IMR-90 (cell line): ENCODE measurements around the gene RELL1. TPM values are rescaled to one million over a fixed set of nuclear protein-coding genes. Genes with fewer than 3 reads are reported as not detected.

ENCODE experiments used
- ATAC-seq: fragments of 200-7000 bp; cut with Tn5 transposase; 2 replicates; pipeline ENCODE4 v1.9.1; 2020; ENCODE audit warnings: low read depth, mild to moderate bottlenecking, moderate library complexity
- BruUV-seq: library from RNA; stranded (reverse); fragments of 400-500 nt; replicated peaks from 2 replicates; lab custom pipeline; 2021; lab: Mats Ljungman, UMichigan
- CTCF ChIA-PET: fragments of 300-600 bp; formaldehyde crosslinking; extraction: SDS; loops from one replicate; lab custom pipeline; 2021; ENCODE audit warnings: antibody characterized with exemption; lab: Yijun Ruan, JAX
- POLR2A ChIA-PET: fragments of 300-600 bp; sonication (Branson Sonifier 250); formaldehyde crosslinking; loops from one replicate; lab custom pipeline; 2022; ENCODE audit warnings: antibody characterized with exemption; ENCODE audit not compliant: unreplicated experiment; lab: Charles Lee
- DNase-seq: peaks from one replicate; pipeline ENCODE4 v3.0.0; 2013
- H2AFZ ChIP-seq: replicated peaks from 2 replicates; pipeline ENCODE3; 2013; ENCODE audit warnings: low read length, mild to moderate bottlenecking; ENCODE audit not compliant: poor library complexity
- H2AK5ac ChIP-seq: 2 replicates; pipeline ENCODE4 v1.6.1; 2013; ENCODE audit warnings: low read depth, low read length, inconsistent platforms
- H2AK9ac ChIP-seq: replicated peaks from 2 replicates; pipeline ENCODE3; 2013; ENCODE audit warnings: mild to moderate bottlenecking, low read depth, low read length, moderate library complexity; ENCODE audit not compliant: poor library complexity
- H2BK120ac ChIP-seq: 2 replicates; pipeline ENCODE4 v1.6.1; 2013; ENCODE audit warnings: low read depth, low read length, inconsistent platforms
- H2BK15ac ChIP-seq: 3 replicates; pipeline ENCODE4 v1.6.1; 2013; ENCODE audit warnings: low read depth, low read length, inconsistent platforms
- H2BK20ac ChIP-seq: 2 replicates; pipeline ENCODE4 v1.6.1; 2013; ENCODE audit warnings: low read depth, mild to moderate bottlenecking, inconsistent platforms, low read length, moderate library complexity
- H2BK5ac ChIP-seq: 2 replicates; pipeline ENCODE4 v1.6.1; 2013; ENCODE audit warnings: mild to moderate bottlenecking, low read depth, low read length, inconsistent platforms; ENCODE audit not compliant: poor library complexity, severe bottlenecking
- H3K14ac ChIP-seq: replicated peaks from 2 replicates; pipeline ENCODE4 v1.6.1; 2013; ENCODE audit warnings: low read depth, low read length, inconsistent platforms
- H3K18ac ChIP-seq: 2 replicates; pipeline ENCODE4 v1.6.1; 2013; ENCODE audit warnings: low read depth, low read length, control low read depth
- H3K23ac ChIP-seq: 2 replicates; pipeline ENCODE4 v1.6.1; 2013; ENCODE audit warnings: low read depth, low read length, inconsistent platforms
- H3K27ac ChIP-seq: 2 replicates; pipeline ENCODE4 v1.5.1; 2013; ENCODE audit warnings: mild to moderate bottlenecking, control low read depth, low read length; ENCODE audit not compliant: insufficient read depth
- H3K27me3 ChIP-seq: 2 replicates; pipeline ENCODE4 v1.6.1; 2013; ENCODE audit warnings: low read length; ENCODE audit not compliant: control insufficient read depth, insufficient read depth
- H3K36me3 ChIP-seq: 2 replicates; pipeline ENCODE4 v1.6.1; 2013; ENCODE audit warnings: low read length, mixed read lengths; ENCODE audit not compliant: control insufficient read depth, insufficient read depth
- H3K4ac ChIP-seq: 2 replicates; pipeline ENCODE4 v1.6.1; 2013; ENCODE audit warnings: low read depth, low read length, inconsistent platforms
- H3K4me1 ChIP-seq: 2 replicates; pipeline ENCODE4 v1.6.1; 2013; ENCODE audit warnings: low read length, mixed read lengths; ENCODE audit not compliant: control insufficient read depth, insufficient read depth
- H3K4me2 ChIP-seq: 2 replicates; pipeline ENCODE4 v1.6.1; 2013; ENCODE audit warnings: low read depth, mild to moderate bottlenecking, control low read depth, low read length, moderate library complexity
- H3K4me3 ChIP-seq: 2 replicates; pipeline ENCODE4 v1.5.1; 2013; ENCODE audit warnings: low read depth, mild to moderate bottlenecking, control low read depth, low read length, moderate library complexity; ENCODE audit not compliant: insufficient read depth
- H3K56ac ChIP-seq: 2 replicates; pipeline ENCODE4 v1.6.1; 2013; ENCODE audit warnings: low read length, inconsistent platforms; ENCODE audit not compliant: insufficient read depth; ENCODE audit errors: extremely low read depth
- H3K79me1 ChIP-seq, 2 experiments: 2 replicates each; pipeline ENCODE4 v1.6.1; 2013; ENCODE audit warnings: low read length in 2 of 2, inconsistent platforms in 1 of 2, low read depth in 1 of 2
- H3K9ac ChIP-seq: 2 replicates; pipeline ENCODE4 v1.6.1; 2013; ENCODE audit warnings: low read depth, low read length, control low read depth
- H3K9me1 ChIP-seq: 2 replicates; pipeline ENCODE4 v1.6.1; 2013; ENCODE audit warnings: low read length, inconsistent platforms; ENCODE audit not compliant: insufficient read depth
- H3K9me3 ChIP-seq: 2 replicates; pipeline ENCODE4 v1.6.1; 2013; ENCODE audit warnings: low read length; ENCODE audit not compliant: control insufficient read depth, insufficient read depth
- H4K20me1 ChIP-seq: 2 replicates; pipeline ENCODE4 v1.6.1; 2013; ENCODE audit warnings: low read length, inconsistent platforms; ENCODE audit not compliant: insufficient read depth
- H4K5ac ChIP-seq: 2 replicates; pipeline ENCODE4 v1.6.1; 2013; ENCODE audit warnings: mild to moderate bottlenecking, low read depth, low read length, control low read depth
- H4K8ac ChIP-seq, 2 experiments: 2 replicates each; pipeline ENCODE4 v1.6.1; 2013; ENCODE audit warnings: low read depth in 2 of 2, low read length in 2 of 2, control low read depth in 1 of 2, inconsistent platforms in 1 of 2
- H4K91ac ChIP-seq: 2 replicates; pipeline ENCODE4 v1.6.1; 2013; ENCODE audit warnings: low read depth, low read length, inconsistent platforms; ENCODE audit not compliant: insufficient read depth
- BHLHE40 ChIP-seq: fragments of 150-350 bp; IDR thresholded peaks from 2 replicates; pipeline ENCODE4 v1.6.1; 2016; ENCODE audit warnings: mild to moderate bottlenecking, low read depth, low read length
- CEBPB ChIP-seq: IDR thresholded peaks from 2 replicates; pipeline ENCODE4 v1.6.1; 2012; ENCODE audit warnings: low read depth, low read length, improper control_type of control experiment
- CHD1 ChIP-seq: IDR thresholded peaks from 2 replicates; pipeline ENCODE4 v1.6.1; 2012; ENCODE audit warnings: low read depth, low read length, improper control_type of control experiment
- FOS ChIP-seq: fragments of 150-350 bp; IDR thresholded peaks from 2 replicates; pipeline ENCODE4 v1.6.1; 2016; ENCODE audit warnings: low read depth, low read length
- MAFK ChIP-seq: IDR thresholded peaks from 2 replicates; pipeline ENCODE4 v1.6.1; 2012; ENCODE audit warnings: low read depth, low read length, improper control_type of control experiment
- MAZ ChIP-seq: IDR thresholded peaks from 2 replicates; pipeline ENCODE4 v1.6.1; 2012; ENCODE audit warnings: low read depth, mild to moderate bottlenecking, low read length, improper control_type of control experiment, moderate library complexity, borderline replicate concordance
- MXI1 ChIP-seq: IDR thresholded peaks from 2 replicates; pipeline ENCODE4 v1.6.1; 2012; ENCODE audit warnings: low read depth, mild to moderate bottlenecking, low read length, moderate library complexity, borderline replicate concordance
- NFE2L2 ChIP-seq: fragments of 150-350 bp; IDR thresholded peaks from 2 replicates; pipeline ENCODE4 v1.6.1; 2016; ENCODE audit warnings: low read depth, mild to moderate bottlenecking, low read length
- POLR2A ChIP-seq: IDR thresholded peaks from 2 replicates; pipeline ENCODE4 v1.6.1; 2012; ENCODE audit warnings: mild to moderate bottlenecking, low read depth, low read length
- RAD21 ChIP-seq: IDR thresholded peaks from 2 replicates; pipeline ENCODE4 v1.6.1; 2012; ENCODE audit warnings: low read length, improper control_type of control experiment
- RCOR1 ChIP-seq: IDR thresholded peaks from 2 replicates; pipeline ENCODE4 v1.6.1; 2012; ENCODE audit warnings: mild to moderate bottlenecking, low read length, improper control_type of control experiment; ENCODE audit not compliant: insufficient replicate concordance
- RFX5 ChIP-seq: IDR thresholded peaks from 2 replicates; pipeline ENCODE4 v1.8.0; 2012; ENCODE audit warnings: low read depth, mild to moderate bottlenecking, low read length, moderate library complexity
- SMC3 ChIP-seq: fragments of 150-350 bp; IDR thresholded peaks from 2 replicates; pipeline ENCODE4 v1.6.1; 2016; ENCODE audit warnings: low read depth, mild to moderate bottlenecking, antibody characterized with exemption, low read length, moderate library complexity
- WGBS, 2 experiments: methylation state at CpG; one replicate each; pipeline versions ENCODE4 v1.1.5 to v1.1.7; 2013; ENCODE audit warnings: missing lambda C conversion rate in 2 of 2; ENCODE audit not compliant: insufficient read length in 1 of 2; ENCODE audit errors: extremely low coverage in 2 of 2; 5-methylcytosine and 5-hydroxymethylcytosine counted together
- dilution Hi-C: fragments of 300-500 bp; cut with HindIII; formaldehyde crosslinking; loops from one replicate; pipeline ENCODE4 v1.14.3; 2018; ENCODE audit warnings: low sequenced_read_pairs; ENCODE audit not compliant: unreplicated experiment
- in situ Hi-C: fragments of 300-500 bp; cut with MboI; formaldehyde crosslinking; loops from 3 replicates; pipeline ENCODE4 v1.14.3; 2019; ENCODE audit warnings: low sequenced_read_pairs, inconsistent platforms, mixed read lengths
- intact Hi-C: fragments of 100-400 bp; cut with micrococcal nuclease; formaldehyde crosslinking; loops from 2 replicates; pipeline ENCODE4 v1.10.0; 2022
- polyA plus RNA-seq, 3 experiments: library from polyadenylated mRNA; depleted of rRNA; stranded (reverse); fragments of >200 nt; gene quantifications; 2 replicates each; pipeline ENCODE4 v1.2.3, GENCODE V29; 2012; ENCODE audit warnings: low replicate concordance in 1 of 3
- total RNA-seq: library from RNA; depleted of rRNA; stranded (reverse); fragments of >200 nt; gene quantifications from 2 replicates; pipeline ENCODE4 v1.2.3, GENCODE V29; 2012
- TF ChIP-seq, protein P1 (sequence below): fragments of 150-350 bp; IDR thresholded peaks from 2 replicates; pipeline ENCODE4 v1.6.1; 2016; ENCODE audit warnings: low read depth, mild to moderate bottlenecking, low read length, moderate library complexity, borderline replicate concordance
- TF ChIP-seq, protein P2 (sequence below): fragments of 150-350 bp; IDR thresholded peaks from 2 replicates; pipeline ENCODE4 v1.6.1; 2017; ENCODE audit warnings: mild to moderate bottlenecking, antibody characterized with exemption, low read length, low read depth

The RELL1 gene
- total and polyA plus RNA-seq, 2 of the 4 experiments (the other 2 are of a cell fraction) = 6.8 to 39.6 TPM

DNA sequence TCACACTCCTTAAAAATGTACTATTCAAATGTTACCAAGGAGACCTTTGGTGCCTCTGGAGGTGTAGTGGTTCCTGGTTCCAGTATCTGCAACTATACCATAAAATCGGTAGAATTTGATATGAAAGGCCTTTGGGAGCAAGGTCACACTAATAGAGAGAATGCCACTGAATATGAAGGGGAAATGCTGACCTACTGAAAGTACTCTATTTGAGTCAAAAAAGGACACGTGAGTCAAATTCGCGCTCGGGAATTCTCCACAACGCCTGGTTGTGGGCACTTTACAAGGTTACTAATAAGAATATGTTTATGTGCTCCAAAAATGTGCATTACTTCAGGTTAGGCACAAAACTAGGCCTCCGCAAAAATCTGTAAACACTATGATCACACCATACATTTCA is 39.5 kb upstream of the RELL1 start:
- Histone ChIP-seq H3K4me1 (0 out of 2 replicates have a peak, but pooled peaks cover 2% of the 10 kb centered on the region), H2AK5ac (no peak overlapping the region), H3K79me1 (no peaks in the 10 kb centered on the region), H3K4me2 (no peak overlapping the region), H2BK20ac (no peak overlapping the region), H4K5ac (no peak overlapping the region), H3K23ac (no peak overlapping the region), H3K4ac (no peak overlapping the region), H3K9me1 (no peaks in the 10 kb centered on the region), H2BK5ac (no peak overlapping the region), H3K14ac (no peak overlapping the region), H3K27ac (no peak overlapping the region), H2AFZ (no peak overlapping the region), H3K36me3 (no peaks in the 10 kb centered on the region), H2BK15ac (no peak overlapping the region), H3K56ac (no peak overlapping the region), H3K9me3 (no peaks in the 10 kb centered on the region), H3K27me3 (peaks cover 4% of the 10 kb centered on the region; the same call in 1 of the 2 replicates), H3K9ac (no peak overlapping the region), H2BK120ac (no peak overlapping the region), H4K20me1 (no peaks in the 10 kb centered on the region), H3K4me3 (no peak overlapping the region), H3K18ac (no peak overlapping the region), H2AK9ac (no peak overlapping the region), H4K91ac (no peak overlapping the region), H4K8ac (no peak overlapping the region)
- no peak for TF ChIP-seq RFX5
- no peak for TF ChIP-seq SMC3
- TF ChIP-seq, protein P1, sequence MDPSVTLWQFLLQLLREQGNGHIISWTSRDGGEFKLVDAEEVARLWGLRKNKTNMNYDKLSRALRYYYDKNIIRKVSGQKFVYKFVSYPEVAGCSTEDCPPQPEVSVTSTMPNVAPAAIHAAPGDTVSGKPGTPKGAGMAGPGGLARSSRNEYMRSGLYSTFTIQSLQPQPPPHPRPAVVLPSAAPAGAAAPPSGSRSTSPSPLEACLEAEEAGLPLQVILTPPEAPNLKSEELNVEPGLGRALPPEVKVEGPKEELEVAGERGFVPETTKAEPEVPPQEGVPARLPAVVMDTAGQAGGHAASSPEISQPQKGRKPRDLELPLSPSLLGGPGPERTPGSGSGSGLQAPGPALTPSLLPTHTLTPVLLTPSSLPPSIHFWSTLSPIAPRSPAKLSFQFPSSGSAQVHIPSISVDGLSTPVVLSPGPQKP = no peak
- no peak for TF ChIP-seq BHLHE40
- no peak for TF ChIP-seq CEBPB
- no peak for TF ChIP-seq MAFK
- no peak for TF ChIP-seq CHD1
- no peak for TF ChIP-seq FOS
- TF ChIP-seq, protein P2, sequence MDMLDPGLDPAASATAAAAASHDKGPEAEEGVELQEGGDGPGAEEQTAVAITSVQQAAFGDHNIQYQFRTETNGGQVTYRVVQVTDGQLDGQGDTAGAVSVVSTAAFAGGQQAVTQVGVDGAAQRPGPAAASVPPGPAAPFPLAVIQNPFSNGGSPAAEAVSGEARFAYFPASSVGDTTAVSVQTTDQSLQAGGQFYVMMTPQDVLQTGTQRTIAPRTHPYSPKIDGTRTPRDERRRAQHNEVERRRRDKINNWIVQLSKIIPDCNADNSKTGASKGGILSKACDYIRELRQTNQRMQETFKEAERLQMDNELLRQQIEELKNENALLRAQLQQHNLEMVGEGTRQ = no peak
- no peak for TF ChIP-seq POLR2A
- no peak for TF ChIP-seq MAZ
- TF ChIP-seq NFE2L2 = no peak
- TF ChIP-seq RAD21 = no peak
- no peak for TF ChIP-seq MXI1
- TF ChIP-seq RCOR1 = no peak
- WGBS, 2 experiments = no CpG with 5 or more reads among the region's 7 CpGs
- ChIA-PET POLR2A (no interaction called here), CTCF (no interaction called here)
- ATAC-seq (no peak), DNase-seq (peak; percentile 17)
- in situ Hi-C loops (no loop called here), intact Hi-C loops (no loop called here), dilution Hi-C loops (no loop called here)
- BruUV-seq = no TSS peak
